ENCODE results near the gene ARFGEF3. TPM values are rescaled to one million over a fixed set of nuclear protein-coding genes. Genes with fewer than 3 reads are reported as not detected.

The ARFGEF3 gene
- total and polyA plus RNA-seq, 10 of the 15 experiments (the other 5 are each of a cell fraction or from before 2014, with no cell fraction given), result under 0.01 to 0.08 (median 0.02) TPM; not detected in 1

GRCh38 chr6:138257638-138258040, 95.9 kb downstream of the ARFGEF3 start (continued):
- TF ChIP-seq USF2 (IDR thresholded peaks at IDR 0.05; ENCODE audit: borderline replicate concordance, low read depth, low read length) (no peak), MTA3 (IDR thresholded peaks at IDR 0.05; ENCODE audit: borderline replicate concordance, low read length) (no peak), IRF3 (IDR thresholded peaks at IDR 0.05) (no peak), BMI1 (IDR thresholded peaks at IDR 0.05; ENCODE audit: borderline replicate concordance) (no peak), DPF2 (IDR thresholded peaks at IDR 0.05) (no peak), ZNF217 (IDR thresholded peaks at IDR 0.05) (no peak), EGR1 (IDR thresholded peaks at IDR 0.05; ENCODE audit: borderline replicate concordance in 1 of 2, low read depth in 2 of 2, low read length in 2 of 2) (no peak), RELB (IDR thresholded peaks at IDR 0.05; ENCODE audit: low read depth) (no peak)
- TF ChIP-seq, protein P1, sequence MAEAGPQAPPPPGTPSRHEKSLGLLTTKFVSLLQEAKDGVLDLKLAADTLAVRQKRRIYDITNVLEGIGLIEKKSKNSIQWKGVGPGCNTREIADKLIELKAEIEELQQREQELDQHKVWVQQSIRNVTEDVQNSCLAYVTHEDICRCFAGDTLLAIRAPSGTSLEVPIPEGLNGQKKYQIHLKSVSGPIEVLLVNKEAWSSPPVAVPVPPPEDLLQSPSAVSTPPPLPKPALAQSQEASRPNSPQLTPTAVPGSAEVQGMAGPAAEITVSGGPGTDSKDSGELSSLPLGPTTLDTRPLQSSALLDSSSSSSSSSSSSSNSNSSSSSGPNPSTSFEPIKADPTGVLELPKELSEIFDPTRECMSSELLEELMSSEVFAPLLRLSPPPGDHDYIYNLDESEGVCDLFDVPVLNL (IDR thresholded peaks at IDR 0.05; ENCODE audit: low read depth, low read length), result no peak

Data from GM12878 (cell line).